ENCODE results near the gene TBC1D14. TPM values are rescaled to one million over a fixed set of nuclear protein-coding genes. Genes with fewer than 3 reads are reported as not detected.
A peak's percentile ranks its signal among the peaks of the same experiment; 100 is the strongest.

TBC1D14 gene
- total RNA-seq, 2 donors from 2014 or later = 42.3 to 43.5 TPM

DNA sequence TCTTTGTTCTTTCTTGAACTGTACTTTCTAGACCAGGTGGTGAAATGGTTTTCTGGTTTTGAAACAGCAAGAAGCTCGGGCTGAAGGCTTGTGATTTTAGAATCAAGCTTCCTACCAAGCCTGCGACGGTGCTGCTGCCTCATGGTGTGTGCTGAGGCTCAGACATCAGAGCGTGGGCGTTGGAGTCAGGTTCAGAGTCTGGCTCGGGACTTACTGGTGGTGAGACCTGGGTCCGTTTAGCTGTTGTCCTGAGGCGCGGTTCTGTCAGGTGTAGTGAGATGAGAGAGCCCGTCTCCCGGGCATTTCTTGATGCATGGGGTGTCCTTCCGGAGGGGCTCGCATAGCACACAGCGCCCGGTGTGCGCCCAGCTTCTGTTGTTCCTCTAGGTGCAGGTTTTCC, 113.9 kb downstream of the TBC1D14 start:
- Mint-ChIP-seq H3K36me3 (ENCODE audit: low read depth) (peaks cover 64% of the 10 kb centered on the region), H3K27ac (no peak overlapping the region), H3K9me3 (no peaks in the 10 kb centered on the region), H3K27me3 (ENCODE audit: insufficient read depth) (no peaks in the 10 kb centered on the region), H3K4me1 (peaks cover 5% of the 10 kb centered on the region), H3K4me3 (no peak overlapping the region)
- no peaks in the 10 kb centered on the region for H3K9me3 ChIP-seq (ENCODE audit: control insufficient read depth, low read length)
- 94 to 100% methylated on average over 1 to 16 of the region's 16 CpGs for WGBS, 2 experiments (ENCODE audit: insufficient coverage in 1 of 2, insufficient read length in 1 of 2)
- no peak for DNase-seq
- no peak overlapping the region for H3K9ac ChIP-seq (ENCODE audit: extremely low read depth, low read length, poor library complexity, severe bottlenecking)
- H3K27me3 ChIP-seq (ENCODE audit: control insufficient read depth, insufficient read depth, low read length, poor library complexity, severe bottlenecking) = no peaks in the 10 kb centered on the region
- no peaks in the 10 kb centered on the region for H3K4me1 ChIP-seq (ENCODE audit: control insufficient read depth, insufficient read depth, low read length)
- TF ChIP-seq, protein P1, sequence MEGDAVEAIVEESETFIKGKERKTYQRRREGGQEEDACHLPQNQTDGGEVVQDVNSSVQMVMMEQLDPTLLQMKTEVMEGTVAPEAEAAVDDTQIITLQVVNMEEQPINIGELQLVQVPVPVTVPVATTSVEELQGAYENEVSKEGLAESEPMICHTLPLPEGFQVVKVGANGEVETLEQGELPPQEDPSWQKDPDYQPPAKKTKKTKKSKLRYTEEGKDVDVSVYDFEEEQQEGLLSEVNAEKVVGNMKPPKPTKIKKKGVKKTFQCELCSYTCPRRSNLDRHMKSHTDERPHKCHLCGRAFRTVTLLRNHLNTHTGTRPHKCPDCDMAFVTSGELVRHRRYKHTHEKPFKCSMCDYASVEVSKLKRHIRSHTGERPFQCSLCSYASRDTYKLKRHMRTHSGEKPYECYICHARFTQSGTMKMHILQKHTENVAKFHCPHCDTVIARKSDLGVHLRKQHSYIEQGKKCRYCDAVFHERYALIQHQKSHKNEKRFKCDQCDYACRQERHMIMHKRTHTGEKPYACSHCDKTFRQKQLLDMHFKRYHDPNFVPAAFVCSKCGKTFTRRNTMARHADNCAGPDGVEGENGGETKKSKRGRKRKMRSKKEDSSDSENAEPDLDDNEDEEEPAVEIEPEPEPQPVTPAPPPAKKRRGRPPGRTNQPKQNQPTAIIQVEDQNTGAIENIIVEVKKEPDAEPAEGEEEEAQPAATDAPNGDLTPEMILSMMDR (conservative IDR thresholded peaks at IDR 0.05) = no peak
- no peak overlapping the region for H3K27ac ChIP-seq (ENCODE audit: low read depth, low read length)
- peaks cover 65% of the 10 kb centered on the region for H3K36me3 ChIP-seq (ENCODE audit: control insufficient read depth, insufficient read depth, low read length)
- no peak overlapping the region for H3K4me3 ChIP-seq (ENCODE audit: low read length)

DNA sequence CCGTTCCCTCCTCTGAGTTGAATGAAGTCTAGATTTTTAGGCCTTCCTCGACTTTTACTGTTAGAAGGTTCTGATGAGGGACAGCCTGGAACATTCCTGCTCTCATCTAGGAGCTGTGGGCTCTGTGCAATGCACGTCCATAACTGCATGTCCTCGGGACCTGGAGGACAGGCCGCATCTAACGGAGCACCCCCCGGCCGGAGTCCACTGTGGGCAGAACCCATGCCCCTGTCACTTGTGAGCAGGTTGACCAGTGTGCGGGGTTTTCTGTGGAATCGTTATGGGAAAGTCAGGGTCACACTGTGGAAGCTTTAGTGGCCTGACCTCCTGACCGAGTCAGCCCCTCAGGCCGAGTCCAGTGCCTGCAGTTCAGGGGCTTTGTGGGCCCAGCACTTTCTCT, 114.3 kb downstream of the TBC1D14 start:
- WGBS, 2 experiments (ENCODE audit: insufficient coverage in 1 of 2, insufficient read length in 1 of 2) = 94 to 96% methylated on average over 11 to 12 of the region's 12 CpGs
- no peak for DNase-seq
- H3K36me3 ChIP-seq (ENCODE audit: control insufficient read depth, insufficient read depth, low read length) = peaks cover 64% of the 10 kb centered on the region
- H3K4me3 ChIP-seq (ENCODE audit: low read length) = no peak overlapping the region
- peaks cover 64% of the 10 kb centered on the region for H3K36me3 Mint-ChIP-seq (ENCODE audit: low read depth)
- H3K27me3 ChIP-seq (ENCODE audit: control insufficient read depth, insufficient read depth, low read length, poor library complexity, severe bottlenecking) = no peaks in the 10 kb centered on the region
- H3K27ac Mint-ChIP-seq = no peak overlapping the region
- no peaks in the 10 kb centered on the region for H3K9me3 Mint-ChIP-seq
- peaks cover 5% of the 10 kb centered on the region for H3K4me1 Mint-ChIP-seq
- H3K27ac ChIP-seq (ENCODE audit: low read depth, low read length) = no peak overlapping the region
- no peak overlapping the region for H3K4me3 Mint-ChIP-seq
- no peaks in the 10 kb centered on the region for H3K27me3 Mint-ChIP-seq (ENCODE audit: insufficient read depth)
- no peaks in the 10 kb centered on the region for H3K4me1 ChIP-seq (ENCODE audit: control insufficient read depth, insufficient read depth, low read length)
- H3K9ac ChIP-seq (ENCODE audit: extremely low read depth, low read length, poor library complexity, severe bottlenecking) = no peak overlapping the region
- no peaks in the 10 kb centered on the region for H3K9me3 ChIP-seq (ENCODE audit: control insufficient read depth, low read length)
- TF ChIP-seq, protein P1 (conservative IDR thresholded peaks at IDR 0.05) = no peak

DNA sequence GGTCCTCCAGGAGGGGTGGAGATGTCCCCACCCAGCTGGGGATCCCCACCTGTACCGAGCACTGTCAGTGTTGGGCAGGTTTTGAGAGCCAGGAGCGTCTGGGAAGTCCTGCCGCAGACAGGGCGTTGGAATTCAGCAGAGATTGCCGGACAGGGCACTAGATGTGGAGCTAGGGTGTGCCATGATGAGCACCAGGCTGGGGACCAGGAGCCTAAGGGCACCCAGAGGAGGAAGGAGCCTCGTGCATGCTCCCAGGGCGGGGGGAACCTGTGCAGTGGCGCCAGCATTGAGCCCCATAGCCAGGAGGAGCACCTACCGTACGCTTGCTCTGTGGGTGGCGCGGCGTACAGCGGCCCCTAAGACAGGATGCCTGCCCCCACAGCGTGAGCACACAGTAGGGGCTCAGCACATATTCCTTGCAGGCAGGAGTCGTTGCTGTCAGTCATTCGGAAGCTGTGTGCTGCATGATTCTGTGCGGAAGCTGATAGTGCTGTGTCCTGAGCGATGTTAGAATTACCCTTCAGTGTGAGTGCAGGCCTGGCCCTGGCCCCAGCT, 114.8 kb downstream of the TBC1D14 start:
- no peak overlapping the region for H3K4me3 ChIP-seq (ENCODE audit: low read length)
- peak overlapping the region; percentile 7 for H3K27ac Mint-ChIP-seq
- H3K4me1 ChIP-seq (ENCODE audit: control insufficient read depth, insufficient read depth, low read length) = no peaks in the 10 kb centered on the region
- H3K27me3 Mint-ChIP-seq (ENCODE audit: insufficient read depth) = no peaks in the 10 kb centered on the region
- 96 to 98% methylated on average over 18 to 19 of the region's 19 CpGs for WGBS, 2 experiments (ENCODE audit: insufficient coverage in 1 of 2, insufficient read length in 1 of 2)
- no peaks in the 10 kb centered on the region for H3K9me3 ChIP-seq (ENCODE audit: control insufficient read depth, low read length)
- no peak overlapping the region for H3K4me3 Mint-ChIP-seq
- H3K27ac ChIP-seq (ENCODE audit: low read depth, low read length) = no peak overlapping the region
- peaks cover 64% of the 10 kb centered on the region for H3K36me3 ChIP-seq (ENCODE audit: control insufficient read depth, insufficient read depth, low read length)
- no peak for DNase-seq
- no peak overlapping the region for H3K9ac ChIP-seq (ENCODE audit: extremely low read depth, low read length, poor library complexity, severe bottlenecking)
- H3K36me3 Mint-ChIP-seq (ENCODE audit: low read depth) = peaks cover 64% of the 10 kb centered on the region
- H3K27me3 ChIP-seq (ENCODE audit: control insufficient read depth, insufficient read depth, low read length, poor library complexity, severe bottlenecking) = no peaks in the 10 kb centered on the region
- peaks cover 5% of the 10 kb centered on the region for H3K4me1 Mint-ChIP-seq
- H3K9me3 Mint-ChIP-seq = no peaks in the 10 kb centered on the region
- TF ChIP-seq, protein P1 (conservative IDR thresholded peaks at IDR 0.05) = no peak

All from endodermal cell (in vitro differentiated cells).